BE2C (cell line): ENCODE measurements around the gene RNF220.
A peak's percentile ranks its signal among the peaks of the same experiment; 100 is the strongest.

ENCODE experiments used
- DNase-seq: peaks from one replicate; pipeline ENCODE4 v3.0.0-alpha.2; 2020
- H3K27me3 ChIP-seq: fragments of 250-450 bp; sonication (Bioruptor Pico); 2 replicates; pipeline ENCODE4 v1.5.1; 2020; ENCODE audit warnings: mild to moderate bottlenecking
- H3K36me3 ChIP-seq: fragments of 250-450 bp; sonication (Bioruptor Pico); 2 replicates; pipeline ENCODE4 v1.5.1; 2020; ENCODE audit warnings: mild to moderate bottlenecking
- H3K4me1 ChIP-seq: fragments of 250-450 bp; sonication (Bioruptor Pico); 2 replicates; pipeline ENCODE4 v1.5.1; 2020
- H3K4me3 ChIP-seq: 2 replicates; pipeline ENCODE4 v1.5.1; 2011; ENCODE audit warnings: low read depth, low read length
- H3K9me3 ChIP-seq: fragments of 250-450 bp; sonication (Bioruptor Pico); 2 replicates; pipeline ENCODE4 v1.5.1; 2020
- TF ChIP-seq, protein P1 (sequence below): IDR thresholded peaks from 2 replicates; pipeline ENCODE4 v1.5.1; 2012; ENCODE audit warnings: mild to moderate bottlenecking, low read depth, low read length

RNF220 gene

DNA sequence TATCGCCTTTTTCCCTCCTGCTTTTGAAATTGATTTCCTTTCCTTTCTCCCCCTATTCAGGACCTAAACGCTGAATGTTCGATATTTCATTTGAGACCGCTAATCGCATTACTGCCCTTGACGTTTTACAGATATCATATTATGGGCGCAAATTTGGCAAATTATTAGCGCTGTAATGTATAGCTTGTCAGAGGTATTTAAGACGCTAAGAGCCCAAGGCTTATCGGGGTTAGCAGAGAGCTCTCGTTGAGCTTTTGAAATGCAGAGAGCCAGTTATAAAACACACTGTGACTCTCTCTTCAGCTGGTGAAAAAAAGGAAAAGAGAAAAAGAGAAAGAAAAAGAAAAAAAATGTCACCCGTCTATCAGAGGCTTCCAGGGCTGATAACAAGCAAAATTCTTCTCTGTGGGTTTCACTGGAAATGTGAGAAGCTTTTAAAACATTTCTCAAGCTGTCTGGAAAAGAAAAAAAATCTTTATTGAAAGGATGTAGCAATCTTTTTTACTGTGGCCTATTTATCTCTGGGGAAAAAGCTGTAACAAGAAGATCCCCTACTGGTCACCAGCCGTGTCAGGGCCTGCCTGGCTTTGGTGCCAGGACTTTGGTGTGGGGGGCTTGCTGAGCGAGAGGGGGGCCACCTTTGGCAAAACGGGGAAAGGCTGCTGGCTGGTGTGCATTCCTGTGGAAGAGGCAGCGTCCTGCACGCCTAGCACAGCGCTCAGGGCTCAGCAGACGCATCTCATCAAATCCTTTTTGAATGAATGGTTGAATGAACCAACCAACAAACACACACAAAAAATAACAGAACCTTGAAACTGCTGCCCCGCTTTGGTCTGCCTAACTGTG, 119.8 kb downstream of the RNF220 start:
- no peak for DNase-seq
- H3K27me3 ChIP-seq, result peaks cover 10% of the 10 kb centered on the region
- H3K36me3 ChIP-seq, result no peaks in the 10 kb centered on the region
- no peaks in the 10 kb centered on the region for H3K9me3 ChIP-seq
- TF ChIP-seq, protein P1, sequence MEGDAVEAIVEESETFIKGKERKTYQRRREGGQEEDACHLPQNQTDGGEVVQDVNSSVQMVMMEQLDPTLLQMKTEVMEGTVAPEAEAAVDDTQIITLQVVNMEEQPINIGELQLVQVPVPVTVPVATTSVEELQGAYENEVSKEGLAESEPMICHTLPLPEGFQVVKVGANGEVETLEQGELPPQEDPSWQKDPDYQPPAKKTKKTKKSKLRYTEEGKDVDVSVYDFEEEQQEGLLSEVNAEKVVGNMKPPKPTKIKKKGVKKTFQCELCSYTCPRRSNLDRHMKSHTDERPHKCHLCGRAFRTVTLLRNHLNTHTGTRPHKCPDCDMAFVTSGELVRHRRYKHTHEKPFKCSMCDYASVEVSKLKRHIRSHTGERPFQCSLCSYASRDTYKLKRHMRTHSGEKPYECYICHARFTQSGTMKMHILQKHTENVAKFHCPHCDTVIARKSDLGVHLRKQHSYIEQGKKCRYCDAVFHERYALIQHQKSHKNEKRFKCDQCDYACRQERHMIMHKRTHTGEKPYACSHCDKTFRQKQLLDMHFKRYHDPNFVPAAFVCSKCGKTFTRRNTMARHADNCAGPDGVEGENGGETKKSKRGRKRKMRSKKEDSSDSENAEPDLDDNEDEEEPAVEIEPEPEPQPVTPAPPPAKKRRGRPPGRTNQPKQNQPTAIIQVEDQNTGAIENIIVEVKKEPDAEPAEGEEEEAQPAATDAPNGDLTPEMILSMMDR, result no peak
- no peaks in the 10 kb centered on the region for H3K4me1 ChIP-seq
- no peak overlapping the region for H3K4me3 ChIP-seq

DNA sequence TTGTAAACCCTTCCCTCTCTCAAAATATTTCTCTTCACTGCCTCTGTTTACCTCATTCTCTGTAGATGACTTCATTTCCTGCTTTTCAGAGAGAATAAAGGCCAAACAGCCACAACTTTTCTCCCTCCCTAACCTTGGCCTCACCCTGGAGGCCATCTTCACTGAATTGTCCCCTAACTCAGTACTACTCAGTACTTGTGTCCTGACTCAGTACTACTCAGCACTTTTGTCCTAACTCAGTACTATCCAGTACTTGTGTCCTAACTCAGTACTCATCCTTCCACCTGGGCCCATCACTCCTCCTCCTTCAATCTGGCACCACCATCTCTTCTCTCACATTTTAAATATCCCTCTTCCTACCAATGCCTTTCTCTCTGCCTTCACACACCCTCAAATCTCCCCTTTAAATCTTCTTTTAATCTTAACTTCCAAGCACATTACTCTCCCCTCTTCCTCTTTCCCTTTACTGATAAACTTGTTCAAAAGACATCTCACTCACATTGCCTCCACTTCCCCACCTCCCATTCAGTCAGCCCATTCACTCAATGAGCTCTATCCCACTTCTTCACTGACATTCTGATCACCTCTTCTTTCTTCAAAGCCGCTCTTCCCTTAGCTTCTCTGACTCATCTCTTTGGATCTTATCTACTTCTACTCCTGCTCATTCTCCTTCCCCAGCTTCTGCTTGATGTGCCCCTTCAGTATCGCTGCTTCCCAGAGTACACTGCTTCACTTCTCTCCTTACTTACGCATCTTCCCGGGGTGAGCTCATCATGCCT, 121.4 kb downstream of the RNF220 start:
- Histone ChIP-seq H3K27me3 (peaks cover 10% of the 10 kb centered on the region), H3K4me3 (no peak overlapping the region), H3K36me3 (no peaks in the 10 kb centered on the region), H3K9me3 (no peaks in the 10 kb centered on the region), H3K4me1 (no peaks in the 10 kb centered on the region)
- DNase-seq, result no peak
- TF ChIP-seq, protein P1, result no peak

DNA sequence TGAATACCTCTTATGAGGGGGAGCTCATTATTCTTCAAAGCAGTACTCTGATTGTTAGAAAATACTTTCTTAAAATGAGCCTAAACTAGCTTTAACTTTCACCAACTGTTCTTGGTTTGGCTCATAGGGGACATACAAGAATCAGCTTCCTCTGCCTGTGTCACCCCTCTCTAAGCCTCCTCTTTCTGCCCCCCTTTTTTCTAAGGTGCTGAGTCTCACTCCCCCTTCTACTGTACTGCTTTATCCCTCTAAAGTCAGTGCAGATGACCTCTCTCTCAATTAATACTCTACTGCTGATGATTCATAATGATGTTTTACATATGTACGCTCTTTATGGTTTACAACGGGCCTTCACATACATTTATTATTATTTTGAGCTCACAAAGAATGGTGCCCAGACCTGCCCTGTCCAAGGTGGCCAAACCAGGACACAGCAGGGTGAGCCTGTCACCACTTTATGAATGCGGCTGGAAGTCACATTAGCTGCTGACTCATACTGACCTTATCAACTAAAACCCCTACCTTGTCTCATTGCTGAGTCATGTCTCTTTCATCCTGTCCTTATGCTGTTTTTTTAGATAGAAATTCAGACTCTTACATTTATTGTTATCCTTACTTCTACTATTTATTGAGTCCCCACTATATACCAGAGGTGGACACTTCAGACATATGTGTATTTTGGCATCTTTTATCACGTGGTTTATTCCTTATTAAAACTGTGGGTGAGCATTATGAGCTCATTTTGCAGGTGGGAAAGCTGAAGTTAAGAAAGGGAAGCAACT, 126.9 kb downstream of the RNF220 start:
- Histone ChIP-seq H3K4me3 (no peak overlapping the region), H3K9me3 (no peaks in the 10 kb centered on the region), H3K4me1 (no peaks in the 10 kb centered on the region), H3K36me3 (no peaks in the 10 kb centered on the region), H3K27me3 (no peaks in the 10 kb centered on the region)
- TF ChIP-seq, protein P1, result no peak
- peak; percentile 8 for DNase-seq

DNA sequence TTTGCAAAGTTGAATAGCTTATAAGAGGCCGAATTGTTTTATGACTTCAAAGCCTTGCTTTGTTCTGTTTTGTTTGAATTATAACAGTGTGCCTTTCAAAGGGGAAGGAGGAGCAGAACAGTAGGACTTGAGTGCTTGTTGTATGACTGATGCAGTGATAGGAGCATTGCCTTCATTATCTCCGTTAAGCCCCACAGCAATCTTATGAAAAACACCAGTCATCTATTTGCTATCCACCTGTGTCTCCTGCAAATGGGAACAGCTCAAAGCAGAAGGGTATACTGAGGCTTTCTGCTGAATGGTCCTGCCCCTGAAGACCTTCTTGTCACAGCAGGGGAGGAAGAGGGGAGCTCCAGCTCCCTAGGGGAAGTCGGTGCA, 127.5 kb downstream of the RNF220 start:
- Histone ChIP-seq H3K4me3 (no peak overlapping the region), H3K27me3 (no peaks in the 10 kb centered on the region), H3K9me3 (no peaks in the 10 kb centered on the region), H3K36me3 (no peaks in the 10 kb centered on the region), H3K4me1 (no peaks in the 10 kb centered on the region)
- TF ChIP-seq, protein P1, result no peak
- no peak for DNase-seq

DNA sequence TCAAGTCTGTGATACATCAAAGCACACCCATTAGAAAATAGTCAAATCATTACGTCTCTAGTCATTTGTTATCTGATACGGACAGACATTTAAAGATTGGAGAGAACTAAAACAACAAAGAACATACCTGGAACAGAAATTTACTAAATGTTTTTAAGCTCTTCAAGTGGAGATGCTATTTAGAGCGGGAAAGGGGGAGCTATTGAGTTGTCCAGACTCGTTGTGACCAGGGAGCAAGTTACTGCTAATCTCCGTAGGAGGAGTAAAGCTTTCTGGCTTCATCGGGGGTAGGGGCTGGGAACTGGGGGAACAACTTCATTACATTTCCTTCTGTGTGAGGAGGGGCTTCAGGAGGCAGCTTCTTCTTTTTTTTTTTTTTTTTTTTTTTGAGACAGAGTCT, 129.7 kb downstream of the RNF220 start:
- DNase-seq, result no peak
- Histone ChIP-seq H3K36me3 (no peaks in the 10 kb centered on the region), H3K4me3 (no peak overlapping the region), H3K27me3 (no peaks in the 10 kb centered on the region), H3K4me1 (no peaks in the 10 kb centered on the region), H3K9me3 (no peaks in the 10 kb centered on the region)
- TF ChIP-seq, protein P1, result no peak
